Hepatocyte (in vitro differentiated cells): Measurements from ENCODE around the gene NOS1.

Experiments used
- CTCF ChIP-seq: fragments of 200-600 bp; sonication (generic); IDR thresholded peaks from 2 replicates; pipeline ENCODE4 v1.5.1; 2016; ENCODE audit warnings: antibody characterized with exemption, mild to moderate bottlenecking; ENCODE audit not compliant: poor library complexity
- EZH2 ChIP-seq: fragments of 200-600 bp; sonication (generic); IDR thresholded peaks from 2 replicates; pipeline ENCODE4 v1.6.1; 2016; ENCODE audit warnings: antibody characterized with exemption, mild to moderate bottlenecking, borderline replicate concordance

- TF ChIP-seq CTCF (no peak), EZH2 (no peak)
Observed at GRCh38 chr12:117202033-117202432, 159.4 kb downstream of the NOS1 start.
